HEK293 (cell line): ENCODE data around the gene PKDCC.

Experiments used
- PRDM10 ChIP-seq: fragments of 450-650 bp; formaldehyde crosslinking; IDR thresholded peaks from 2 replicates; pipeline ENCODE4 v1.5.1; 2016; ENCODE audit warnings: missing biosample characterization, missing genetic modification characterization
- ZNF138 ChIP-seq: fragments of 450-650 bp; formaldehyde crosslinking; IDR thresholded peaks from 2 replicates; pipeline ENCODE4 v1.5.1; 2016; ENCODE audit warnings: missing biosample characterization, missing genetic modification characterization, borderline replicate concordance
- ZNF837 ChIP-seq: fragments of 450-650 bp; formaldehyde crosslinking; IDR thresholded peaks from 2 replicates; pipeline ENCODE4 v1.5.1; 2016; ENCODE audit warnings: missing biosample characterization, missing genetic modification characterization

DNA sequence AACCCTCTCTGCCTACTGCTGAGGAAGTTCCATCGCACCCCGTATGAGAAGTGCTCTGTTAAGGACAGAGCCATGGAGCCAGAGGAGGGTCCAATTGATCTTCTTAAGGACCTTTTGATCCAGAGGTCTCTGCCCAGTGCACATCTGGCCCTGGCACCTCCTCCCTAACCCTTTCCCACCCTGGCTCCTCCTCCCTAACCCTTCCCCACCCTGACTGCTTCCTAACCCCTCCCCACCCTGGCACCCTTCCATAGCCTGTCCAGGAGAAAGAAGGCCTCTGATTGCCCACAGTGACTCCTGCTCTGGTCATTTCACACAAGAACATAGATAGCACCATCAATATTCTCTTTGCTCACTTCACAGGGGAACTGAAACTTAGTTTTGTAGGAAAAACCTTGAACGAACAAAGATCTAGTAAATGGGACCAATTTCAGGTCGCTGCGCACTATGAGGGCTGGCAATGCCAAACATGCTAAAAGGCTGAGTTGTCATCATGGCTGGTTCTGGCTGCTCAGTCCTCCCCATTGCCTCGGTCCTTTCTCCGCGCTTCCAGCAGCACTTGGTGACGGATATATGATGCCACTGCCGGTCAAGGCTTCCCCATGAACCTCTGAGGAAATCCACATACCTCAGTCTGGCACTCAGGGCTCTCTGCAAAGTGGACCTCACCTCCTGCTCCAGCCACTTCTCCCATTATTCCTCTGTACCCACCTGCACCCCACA lies 49.2 kb downstream of the PKDCC start:
- TF ChIP-seq ZNF837 (tag by site-specific recombination) (no peak), ZNF138 (tag by site-specific recombination) (no peak), PRDM10 (no peak)
